ENCODE results near the gene RPL11. TPM values are rescaled to one million over a fixed set of nuclear protein-coding genes. Genes with fewer than 3 reads are reported as not detected.

Gene RPL11
- total RNA-seq, 1 donor from 2014 or later, result 657 TPM

DNA sequence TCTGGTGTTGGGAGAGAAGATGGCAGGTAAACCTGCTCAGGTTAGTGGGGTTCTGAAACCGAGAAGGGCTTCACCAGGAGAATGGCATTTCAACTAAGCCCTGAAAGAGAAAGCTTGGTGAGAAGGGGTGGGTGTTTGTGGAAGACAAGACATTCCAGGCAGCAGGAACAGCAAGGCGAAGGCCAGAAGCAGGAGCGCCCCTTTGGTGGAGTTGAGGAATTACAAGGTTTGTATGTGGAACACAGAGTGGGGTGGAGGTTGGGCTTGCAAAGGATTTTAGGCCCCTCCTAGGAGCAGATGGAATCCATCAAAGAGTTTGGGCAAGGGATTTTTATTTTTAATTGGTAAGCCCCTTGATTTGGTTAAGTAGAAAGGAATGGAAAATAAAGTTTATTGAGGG, 26.9 kb downstream of the RPL11 start:
- no peaks in the 10 kb centered on the region for H3K9me3 Mint-ChIP-seq (ENCODE audit: unreplicated experiment)
- peaks cover 3% of the 10 kb centered on the region for H3K4me1 Mint-ChIP-seq (ENCODE audit: low read depth, unreplicated experiment)
- H3K4me3 Mint-ChIP-seq (ENCODE audit: unreplicated experiment), result no peak overlapping the region
- TF ChIP-seq, protein P1, sequence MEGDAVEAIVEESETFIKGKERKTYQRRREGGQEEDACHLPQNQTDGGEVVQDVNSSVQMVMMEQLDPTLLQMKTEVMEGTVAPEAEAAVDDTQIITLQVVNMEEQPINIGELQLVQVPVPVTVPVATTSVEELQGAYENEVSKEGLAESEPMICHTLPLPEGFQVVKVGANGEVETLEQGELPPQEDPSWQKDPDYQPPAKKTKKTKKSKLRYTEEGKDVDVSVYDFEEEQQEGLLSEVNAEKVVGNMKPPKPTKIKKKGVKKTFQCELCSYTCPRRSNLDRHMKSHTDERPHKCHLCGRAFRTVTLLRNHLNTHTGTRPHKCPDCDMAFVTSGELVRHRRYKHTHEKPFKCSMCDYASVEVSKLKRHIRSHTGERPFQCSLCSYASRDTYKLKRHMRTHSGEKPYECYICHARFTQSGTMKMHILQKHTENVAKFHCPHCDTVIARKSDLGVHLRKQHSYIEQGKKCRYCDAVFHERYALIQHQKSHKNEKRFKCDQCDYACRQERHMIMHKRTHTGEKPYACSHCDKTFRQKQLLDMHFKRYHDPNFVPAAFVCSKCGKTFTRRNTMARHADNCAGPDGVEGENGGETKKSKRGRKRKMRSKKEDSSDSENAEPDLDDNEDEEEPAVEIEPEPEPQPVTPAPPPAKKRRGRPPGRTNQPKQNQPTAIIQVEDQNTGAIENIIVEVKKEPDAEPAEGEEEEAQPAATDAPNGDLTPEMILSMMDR (IDR thresholded peaks at IDR 0.05; ENCODE audit: partially characterized antibody, unreplicated experiment), result peak; percentile 79
- no peak overlapping the region for H3K27ac Mint-ChIP-seq (ENCODE audit: unreplicated experiment)
- H3K36me3 Mint-ChIP-seq (ENCODE audit: unreplicated experiment), result no peaks in the 10 kb centered on the region
- no peaks in the 10 kb centered on the region for H3K27me3 Mint-ChIP-seq (ENCODE audit: unreplicated experiment)
- DNase-seq, result peak; percentile 60

DNA sequence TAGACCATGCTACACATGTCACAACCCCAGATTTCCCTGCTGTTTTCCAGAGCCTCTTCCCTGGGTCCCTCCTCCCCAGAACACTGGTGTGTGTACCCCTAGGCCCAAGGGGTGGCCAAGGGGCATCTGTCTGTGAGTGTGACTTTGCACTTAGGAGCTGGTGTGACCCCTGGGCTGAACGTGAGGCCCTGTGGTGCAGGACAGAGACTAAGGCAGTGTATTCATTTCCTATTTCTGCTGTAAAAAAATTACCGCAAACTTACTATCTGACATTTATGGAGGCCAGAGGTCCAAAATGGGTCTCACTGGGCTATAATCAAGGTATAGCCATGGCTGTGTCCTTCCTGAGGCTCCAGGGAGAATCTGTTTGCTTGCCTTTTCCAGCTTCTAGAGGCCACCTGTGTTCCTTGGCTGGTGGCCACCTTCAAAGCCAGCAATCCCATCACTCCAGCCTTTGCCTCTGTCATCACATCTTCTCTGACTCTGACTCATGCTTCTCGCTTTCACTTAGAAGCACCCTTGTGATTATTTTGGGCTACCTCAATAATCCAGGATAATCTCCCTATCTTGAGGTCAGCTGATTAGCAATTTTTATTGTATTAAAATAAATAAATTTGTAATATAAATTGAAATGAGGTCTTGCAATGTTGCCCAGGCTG, 27.7 kb downstream of the RPL11 start:
- no peak overlapping the region for H3K27ac Mint-ChIP-seq (ENCODE audit: unreplicated experiment)
- no peaks in the 10 kb centered on the region for H3K9me3 Mint-ChIP-seq (ENCODE audit: unreplicated experiment)
- DNase-seq, result no peak
- H3K36me3 Mint-ChIP-seq (ENCODE audit: unreplicated experiment), result no peaks in the 10 kb centered on the region
- peaks cover 3% of the 10 kb centered on the region for H3K4me1 Mint-ChIP-seq (ENCODE audit: low read depth, unreplicated experiment)
- TF ChIP-seq, protein P1 (IDR thresholded peaks at IDR 0.05; ENCODE audit: partially characterized antibody, unreplicated experiment), result no peak
- no peak overlapping the region for H3K4me3 Mint-ChIP-seq (ENCODE audit: unreplicated experiment)
- peaks cover 2% of the 10 kb centered on the region for H3K27me3 Mint-ChIP-seq (ENCODE audit: unreplicated experiment)

DNA sequence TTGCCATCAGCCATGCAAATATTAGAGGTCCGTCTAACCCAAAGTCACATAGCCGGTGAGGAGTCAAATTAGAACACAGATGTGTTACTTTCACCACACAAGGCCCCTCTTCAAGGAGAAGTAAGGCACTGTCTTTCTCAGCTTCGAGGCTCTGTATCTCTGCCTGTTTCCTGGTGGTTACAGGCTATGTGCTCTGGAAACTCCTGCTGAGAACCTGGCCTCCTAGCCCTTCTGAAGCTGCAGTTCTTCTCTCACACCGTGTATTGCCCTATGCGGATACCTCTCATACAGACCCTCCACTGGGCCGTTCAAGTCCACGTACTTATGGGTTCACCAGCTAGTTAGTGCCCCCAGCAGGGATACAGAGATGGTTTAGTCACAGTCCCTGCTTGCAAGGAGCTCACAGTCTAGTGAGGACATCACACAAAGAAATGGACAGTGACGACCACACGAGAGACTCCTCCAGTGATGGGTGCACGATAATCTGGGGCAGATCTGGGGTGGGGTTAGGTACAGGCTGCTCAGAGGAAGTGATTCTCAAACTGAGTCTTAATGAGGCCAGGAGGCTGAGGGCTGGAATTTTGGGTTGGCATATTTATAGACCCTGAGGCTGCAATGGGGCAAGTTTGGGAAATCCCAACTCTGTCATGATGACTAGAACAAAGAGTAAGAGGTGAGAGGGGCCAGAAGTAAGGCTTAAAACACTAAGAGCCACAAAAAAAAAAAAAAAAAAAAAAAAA, 28.8 kb downstream of the RPL11 start:
- TF ChIP-seq, protein P1 (IDR thresholded peaks at IDR 0.05; ENCODE audit: partially characterized antibody, unreplicated experiment), result no peak
- Mint-ChIP-seq H3K27ac (ENCODE audit: unreplicated experiment) (no peak overlapping the region), H3K27me3 (ENCODE audit: unreplicated experiment) (peaks cover 2% of the 10 kb centered on the region), H3K9me3 (ENCODE audit: unreplicated experiment) (no peaks in the 10 kb centered on the region), H3K4me3 (ENCODE audit: unreplicated experiment) (no peak overlapping the region), H3K4me1 (ENCODE audit: low read depth, unreplicated experiment) (peaks cover 3% of the 10 kb centered on the region), H3K36me3 (ENCODE audit: unreplicated experiment) (no peaks in the 10 kb centered on the region)
- no peak for DNase-seq

DNA sequence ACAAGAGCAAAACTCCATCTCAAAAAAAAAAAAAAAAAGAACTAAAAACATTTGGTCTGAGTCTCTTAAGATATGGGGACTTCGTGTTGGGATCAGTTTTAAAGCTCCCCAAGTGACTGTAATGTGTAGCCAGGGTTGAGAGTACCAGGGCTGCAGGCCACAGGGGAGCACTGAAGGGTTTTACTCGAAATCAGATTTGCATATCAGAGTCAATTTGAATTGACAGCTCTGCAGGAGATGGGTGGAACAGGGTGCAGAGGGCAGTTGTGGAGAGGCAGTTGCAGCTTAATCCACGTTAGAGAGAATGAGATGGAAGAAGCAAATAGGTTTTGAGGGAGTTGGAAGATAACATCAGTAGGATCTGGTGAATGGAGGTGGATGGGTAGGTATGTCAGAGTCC, 31.0 kb downstream of the RPL11 start:
- Mint-ChIP-seq H3K36me3 (ENCODE audit: unreplicated experiment) (no peaks in the 10 kb centered on the region), H3K4me3 (ENCODE audit: unreplicated experiment) (no peak overlapping the region), H3K9me3 (ENCODE audit: unreplicated experiment) (no peaks in the 10 kb centered on the region), H3K27ac (ENCODE audit: unreplicated experiment) (no peak overlapping the region), H3K27me3 (ENCODE audit: unreplicated experiment) (peaks cover 2% of the 10 kb centered on the region), H3K4me1 (ENCODE audit: low read depth, unreplicated experiment) (peaks cover 3% of the 10 kb centered on the region)
- TF ChIP-seq, protein P1 (IDR thresholded peaks at IDR 0.05; ENCODE audit: partially characterized antibody, unreplicated experiment), result no peak
- DNase-seq, result no peak

DNA sequence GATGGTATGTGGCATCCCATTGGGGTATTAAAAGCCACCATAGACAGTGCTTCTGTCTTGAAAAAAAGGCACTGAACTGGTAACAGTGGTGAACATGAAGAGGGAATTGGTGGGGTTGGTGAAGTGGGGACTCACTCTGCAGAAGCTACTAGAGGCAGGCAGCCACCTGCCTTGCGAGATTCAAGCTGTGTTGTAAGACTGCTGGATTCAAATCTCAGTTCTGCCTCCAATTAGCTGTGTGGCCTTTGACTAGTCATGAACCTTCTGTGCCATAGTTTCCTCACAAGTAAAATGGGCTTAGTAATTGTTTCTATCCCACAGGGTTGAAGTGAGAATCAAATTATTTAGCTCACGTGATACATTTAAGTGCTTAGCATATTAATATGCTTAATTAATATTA, 35.1 kb downstream of the RPL11 start:
- H3K4me3 Mint-ChIP-seq (ENCODE audit: unreplicated experiment), result no peak overlapping the region
- peaks cover 5% of the 10 kb centered on the region for H3K4me1 Mint-ChIP-seq (ENCODE audit: low read depth, unreplicated experiment)
- peaks cover 6% of the 10 kb centered on the region for H3K27me3 Mint-ChIP-seq (ENCODE audit: unreplicated experiment)
- H3K36me3 Mint-ChIP-seq (ENCODE audit: unreplicated experiment), result no peaks in the 10 kb centered on the region
- TF ChIP-seq, protein P1 (IDR thresholded peaks at IDR 0.05; ENCODE audit: partially characterized antibody, unreplicated experiment), result no peak
- no peak overlapping the region for H3K27ac Mint-ChIP-seq (ENCODE audit: unreplicated experiment)
- no peaks in the 10 kb centered on the region for H3K9me3 Mint-ChIP-seq (ENCODE audit: unreplicated experiment)
- no peak for DNase-seq
